ENCODE results near the gene PRKAA2. TPM values are rescaled to one million over a fixed set of nuclear protein-coding genes. Genes with fewer than 3 reads are reported as not detected.

Gene PRKAA2
- total RNA-seq, 1 donor from 2014 or later: 112 TPM

- no peak for TF ChIP-seq CTCF (IDR thresholded peaks at IDR 0.05; ENCODE audit: borderline replicate concordance)
- Histone ChIP-seq H3K4me3 (no peak overlapping the region), H3K36me3 (no peaks in the 10 kb centered on the region), H3K4me1 (peaks cover 59% of the 10 kb centered on the region), H3K27me3 (ENCODE audit: low read depth) (no peaks in the 10 kb centered on the region), H3K9me3 (replicated peaks) (no peaks in the 10 kb centered on the region), H3K27ac (replicated peaks) (peak overlapping the region; percentile 24)
- DNase-seq: no peak
- intact Hi-C loops (cut with micrococcal nuclease): no loop called here
Observed at GRCh38 chr1:56666112-56666608, 21.0 kb downstream of the PRKAA2 start.

- Histone ChIP-seq H3K4me3 (no peak overlapping the region), H3K27ac (replicated peaks) (no peak overlapping the region), H3K9me3 (replicated peaks) (no peaks in the 10 kb centered on the region), H3K4me1 (peaks cover 65% of the 10 kb centered on the region), H3K36me3 (no peaks in the 10 kb centered on the region), H3K27me3 (ENCODE audit: low read depth) (no peaks in the 10 kb centered on the region)
- no peak for DNase-seq
- intact Hi-C loops (cut with micrococcal nuclease): no loop called here
- TF ChIP-seq CTCF (IDR thresholded peaks at IDR 0.05; ENCODE audit: borderline replicate concordance): no peak
Observed at GRCh38 chr1:56670350-56670749, 25.2 kb downstream of the PRKAA2 start.

- peaks cover 61% of the 10 kb centered on the region for H3K4me1 ChIP-seq
- intact Hi-C loops (cut with micrococcal nuclease): no loop called here
- no peak for TF ChIP-seq CTCF (IDR thresholded peaks at IDR 0.05; ENCODE audit: borderline replicate concordance)
Observed at GRCh38 chr1:56671085-56671484, 26.0 kb downstream of the PRKAA2 start.

GRCh38 chr1:56671542-56671941 is 26.4 kb downstream of the PRKAA2 start:
- no peak for TF ChIP-seq CTCF (IDR thresholded peaks at IDR 0.05; ENCODE audit: borderline replicate concordance)
- intact Hi-C loops (cut with micrococcal nuclease): no loop called here
- H3K27ac ChIP-seq (replicated peaks): peak overlapping the region; percentile 54
- no peaks in the 10 kb centered on the region for H3K36me3 ChIP-seq
- no peaks in the 10 kb centered on the region for H3K27me3 ChIP-seq (ENCODE audit: low read depth)
- no peak overlapping the region for H3K4me3 ChIP-seq
- DNase-seq: no peak
- H3K4me1 ChIP-seq: peaks cover 57% of the 10 kb centered on the region
- no peaks in the 10 kb centered on the region for H3K9me3 ChIP-seq (replicated peaks)

More at GRCh38 chr1:56671085-56671484, 26.0 kb downstream of the PRKAA2 start:
- Histone ChIP-seq H3K27me3 (ENCODE audit: low read depth) (no peaks in the 10 kb centered on the region), H3K36me3 (no peaks in the 10 kb centered on the region), H3K4me3 (no peak overlapping the region), H3K27ac (replicated peaks) (no peak overlapping the region), H3K9me3 (replicated peaks) (no peaks in the 10 kb centered on the region)
- no peak for DNase-seq

GRCh38 chr1:56672579-56672978 is 27.5 kb downstream of the PRKAA2 start:
- Histone ChIP-seq H3K27ac (replicated peaks) (peak overlapping the region; percentile 54), H3K27me3 (ENCODE audit: low read depth) (no peaks in the 10 kb centered on the region), H3K9me3 (replicated peaks) (no peaks in the 10 kb centered on the region), H3K4me1 (peaks cover 56% of the 10 kb centered on the region), H3K36me3 (no peaks in the 10 kb centered on the region), H3K4me3 (no peak overlapping the region)
- no peak for TF ChIP-seq CTCF (IDR thresholded peaks at IDR 0.05; ENCODE audit: borderline replicate concordance)
- no peak for DNase-seq
- intact Hi-C loops (cut with micrococcal nuclease): no loop called here

Data from left ventricle myocardium inferior (tissue), 1 donor.